ENCODE results near the gene WNT9B. TPM values are rescaled to one million over a fixed set of nuclear protein-coding genes. Genes with fewer than 3 reads are reported as not detected.

Gene WNT9B
- total RNA-seq, 2 experiments from 2014 or later, result not detected

GRCh38 chr17:46832945-46833839, 18.2 kb upstream of the WNT9B start:
- Mint-ChIP-seq H3K36me3 (ENCODE audit: low read depth) (no peaks in the 10 kb centered on the region), H3K4me3 (no peak overlapping the region), H3K4me1 (ENCODE audit: low read depth) (peaks cover 5% of the 10 kb centered on the region), H3K27me3 (peaks cover 26% of the 10 kb centered on the region), H3K27ac (no peak overlapping the region), H3K9me3 (no peaks in the 10 kb centered on the region)
- POLR2A ChIA-PET, result no interaction called here
- H3K27me3 ChIP-seq (ENCODE audit: control insufficient read depth in 1 of 2, insufficient read depth in 2 of 2, low read length in 2 of 2), result peaks cover 2 to 3% of the 10 kb centered on the region in 2 experiments
- H3K4me3 ChIP-seq (ENCODE audit: low read length), result no peak overlapping the region
- no peaks in the 10 kb centered on the region for H3K9me3 ChIP-seq (ENCODE audit: control insufficient read depth in 1 of 2, insufficient read depth in 1 of 2, low read length in 2 of 2)
- no peak for DNase-seq
- CTCF ChIA-PET, result no interaction called here
- no peaks in the 10 kb centered on the region for H3K4me1 ChIP-seq (ENCODE audit: insufficient read depth, low read length)
- no peak for TF ChIP-seq CTCF (IDR thresholded peaks at IDR 0.05)
- H3K27ac ChIP-seq (ENCODE audit: low read depth in 1 of 2, low read length in 2 of 2), result no peak overlapping the region
- intact Hi-C loops (cut with DNase I, micrococcal nuclease), result no loop called here
- ATAC-seq (ENCODE audit: poor library complexity), result no peak
- H3K36me3 ChIP-seq (ENCODE audit: insufficient read depth, low read length), result no peaks in the 10 kb centered on the region

- Mint-ChIP-seq H3K27ac (no peak overlapping the region), H3K36me3 (ENCODE audit: low read depth) (no peaks in the 10 kb centered on the region), H3K4me3 (no peak overlapping the region), H3K9me3 (no peaks in the 10 kb centered on the region), H3K4me1 (ENCODE audit: low read depth) (peaks cover 5% of the 10 kb centered on the region), H3K27me3 (peaks cover 26% of the 10 kb centered on the region)
- H3K4me1 ChIP-seq (ENCODE audit: insufficient read depth, low read length), result no peaks in the 10 kb centered on the region
- intact Hi-C loops (cut with DNase I, micrococcal nuclease), result no loop called here
- CTCF ChIA-PET, result no interaction called here
- H3K9me3 ChIP-seq (ENCODE audit: control insufficient read depth in 1 of 2, insufficient read depth in 1 of 2, low read length in 2 of 2), result no peaks in the 10 kb centered on the region
- H3K36me3 ChIP-seq (ENCODE audit: insufficient read depth, low read length), result no peaks in the 10 kb centered on the region
- no peak overlapping the region for H3K27ac ChIP-seq (ENCODE audit: low read depth in 1 of 2, low read length in 2 of 2)
- POLR2A ChIA-PET, result no interaction called here
- no peak for DNase-seq
- no peak for TF ChIP-seq CTCF (IDR thresholded peaks at IDR 0.05)
- ATAC-seq (ENCODE audit: poor library complexity), result no peak
- H3K4me3 ChIP-seq (ENCODE audit: low read length), result no peak overlapping the region
- peaks cover 2 to 3% of the 10 kb centered on the region in 2 experiments for H3K27me3 ChIP-seq (ENCODE audit: control insufficient read depth in 1 of 2, insufficient read depth in 2 of 2, low read length in 2 of 2)
Observed at GRCh38 chr17:46833840-46834208, 17.6 kb upstream of the WNT9B start.

DNA sequence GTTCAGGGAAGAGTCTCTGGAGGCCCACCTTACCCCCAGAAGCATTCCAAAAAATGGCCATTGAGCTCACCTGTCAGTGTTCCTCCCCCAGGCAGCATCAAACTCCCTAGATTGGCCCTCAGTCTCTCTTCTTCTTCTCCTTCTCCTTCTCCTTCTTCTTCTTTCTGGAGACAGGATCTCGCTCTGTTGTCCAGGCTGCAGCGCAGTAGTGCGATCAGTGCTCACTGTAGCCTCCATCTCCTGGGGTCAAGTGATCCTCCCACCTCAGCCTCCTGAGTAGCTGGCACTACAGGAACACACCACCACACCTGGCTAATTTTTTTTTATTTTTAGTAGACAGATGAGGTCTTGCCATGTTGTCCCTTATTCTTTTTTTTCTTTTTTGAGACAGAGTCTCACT, 16.5 kb upstream of the WNT9B start:
- H3K4me1 ChIP-seq (ENCODE audit: insufficient read depth, low read length), result no peaks in the 10 kb centered on the region
- ChIA-PET CTCF (no interaction called here), POLR2A (no interaction called here)
- DNase-seq (no peak), ATAC-seq (ENCODE audit: poor library complexity) (no peak)
- H3K9me3 ChIP-seq (ENCODE audit: control insufficient read depth in 1 of 2, insufficient read depth in 1 of 2, low read length in 2 of 2), result no peaks in the 10 kb centered on the region
- H3K4me3 Mint-ChIP-seq, result no peak overlapping the region
- H3K27ac Mint-ChIP-seq, result no peak overlapping the region
- no peak overlapping the region for H3K27ac ChIP-seq (ENCODE audit: low read depth in 1 of 2, low read length in 2 of 2)
- H3K27me3 ChIP-seq (ENCODE audit: control insufficient read depth in 1 of 2, insufficient read depth in 2 of 2, low read length in 2 of 2), result peaks cover 2 to 3% of the 10 kb centered on the region in 2 experiments
- intact Hi-C loops (cut with DNase I, micrococcal nuclease), result no loop called here
- H3K36me3 ChIP-seq (ENCODE audit: insufficient read depth, low read length), result no peaks in the 10 kb centered on the region
- no peak overlapping the region for H3K4me3 ChIP-seq (ENCODE audit: low read length)
- H3K36me3 Mint-ChIP-seq (ENCODE audit: low read depth), result no peaks in the 10 kb centered on the region
- H3K27me3 Mint-ChIP-seq, result peaks cover 28% of the 10 kb centered on the region
- no peaks in the 10 kb centered on the region for H3K9me3 Mint-ChIP-seq
- no peak for TF ChIP-seq CTCF (IDR thresholded peaks at IDR 0.05)
- peaks cover 5% of the 10 kb centered on the region for H3K4me1 Mint-ChIP-seq (ENCODE audit: low read depth)

Data from CD4-positive, alpha-beta T cell (primary cell).